PFSK-1 (cell line): ENCODE results near the gene LAMC3.

ENCODE experiments used
- FOXP2 ChIP-seq: optimal IDR thresholded peaks from 2 replicates; pipeline ENCODE3; 2011; ENCODE audit warnings: borderline replicate concordance, control low read depth, inconsistent platforms; ENCODE audit not compliant: insufficient read depth; ENCODE audit errors: extremely low read length, extremely low read depth
- POLR2AphosphoS5 ChIP-seq: IDR thresholded peaks from 2 replicates; pipeline ENCODE4 v1.6.1; 2012; ENCODE audit warnings: low read depth, mild to moderate bottlenecking, control low read depth, low read length, moderate library complexity
- REST ChIP-seq, 2 experiments: IDR thresholded peaks; 2 replicates each; pipeline versions ENCODE4 v1.6.1 to v1.8.0; 2011 to 2012; ENCODE audit warnings: low read depth in 2 of 2, low read length in 2 of 2, control low read depth in 1 of 2, inconsistent platforms in 1 of 2, mild to moderate bottlenecking in 1 of 2, moderate library complexity in 1 of 2; ENCODE audit not compliant: insufficient read depth in 1 of 2
- SIN3A ChIP-seq: IDR thresholded peaks from 2 replicates; pipeline ENCODE4 v1.6.1; 2012; ENCODE audit warnings: mild to moderate bottlenecking, low read length, moderate library complexity, borderline replicate concordance; ENCODE audit not compliant: insufficient read depth
- TAF1 ChIP-seq: IDR thresholded peaks from 2 replicates; pipeline ENCODE4 v1.6.1; 2012; ENCODE audit warnings: low read length, control low read depth, borderline replicate concordance; ENCODE audit not compliant: insufficient read depth

- TF ChIP-seq POLR2AphosphoS5 (no peak), REST (IDR thresholded peaks at IDR 0.05; ENCODE audit: insufficient read depth in 1 of 2, low read depth in 2 of 2, low read length in 2 of 2) (no peak), FOXP2 (no peak), TAF1 (no peak), SIN3A (no peak)
Measured at GRCh38 chr9:130985606-130986162, 23.3 kb upstream of the LAMC3 start.
